ENCODE data around the gene S100A3.
"Not testable (repeated sequence)": the region's sequence is repeated elsewhere in the genome, so short reads cannot be mapped to it uniquely, and the experiment has no call there.

The S100A3 gene

GRCh38 chr1:153577138-153577537 is 28.1 kb upstream of the S100A3 start:
- TF ChIP-seq CTCF (IDR thresholded peaks at IDR 0.05; ENCODE audit: low read length) (no peak), EZH2 (IDR thresholded peaks at IDR 0.05; ENCODE audit: borderline replicate concordance, low read length) (no peak)
- H3K9me3 ChIP-seq (ENCODE audit: low read length), result no peaks in the 10 kb centered on the region
- no peaks in the 10 kb centered on the region for H3K27me3 ChIP-seq (ENCODE audit: insufficient read depth, low read length)
- H4K20me1 ChIP-seq (ENCODE audit: insufficient read depth, low read length), result no peaks in the 10 kb centered on the region
- no peak overlapping the region for H3K9ac ChIP-seq (ENCODE audit: low read length)
- no peaks in the 10 kb centered on the region for H3K36me3 ChIP-seq (ENCODE audit: insufficient read depth, low read length)
- H3K4me2 ChIP-seq (ENCODE audit: low read length), result no peak overlapping the region
- H3F3A ChIP-seq (ENCODE audit: insufficient read depth, low read length), result no peaks in the 10 kb centered on the region
- H2AFZ ChIP-seq (ENCODE audit: low read length), result no peak overlapping the region
- H3K27ac ChIP-seq (ENCODE audit: low read depth, low read length, poor library complexity, severe bottlenecking), result no peak overlapping the region
- H3K79me2 ChIP-seq (ENCODE audit: insufficient read depth, low read length), result no peaks in the 10 kb centered on the region
- H3K4me1 ChIP-seq (ENCODE audit: insufficient read depth, low read length, severe bottlenecking), result no peaks in the 10 kb centered on the region
- H3K4me3 ChIP-seq (ENCODE audit: low read depth, low read length, poor library complexity, severe bottlenecking), result no peak overlapping the region
- no peaks in the 10 kb centered on the region; the same call in 1 of the 2 replicates for H3K9me2 ChIP-seq (ENCODE audit: low read depth, low read length)

GRCh38 chr1:153575497-153575896 is 26.4 kb upstream of the S100A3 start:
- H3K27ac ChIP-seq (ENCODE audit: low read depth, low read length, poor library complexity, severe bottlenecking); H3K4me1 ChIP-seq (ENCODE audit: insufficient read depth, low read length, severe bottlenecking): not testable (repeated sequence)

GRCh38 chr1:153575081-153575491 is 26.0 kb upstream of the S100A3 start:
- not testable (repeated sequence) for H3F3A ChIP-seq (ENCODE audit: insufficient read depth, low read length); H3K27ac ChIP-seq (ENCODE audit: low read depth, low read length, poor library complexity, severe bottlenecking); H3K79me2 ChIP-seq (ENCODE audit: insufficient read depth, low read length); H2AFZ ChIP-seq (ENCODE audit: low read length); H3K36me3 ChIP-seq (ENCODE audit: insufficient read depth, low read length); H3K9ac ChIP-seq (ENCODE audit: low read length); H3K4me3 ChIP-seq (ENCODE audit: low read depth, low read length, poor library complexity, severe bottlenecking); H3K9me3 ChIP-seq (ENCODE audit: low read length); H3K9me2 ChIP-seq (ENCODE audit: low read depth, low read length); H3K27me3 ChIP-seq (ENCODE audit: insufficient read depth, low read length); H3K4me1 ChIP-seq (ENCODE audit: insufficient read depth, low read length, severe bottlenecking); H3K4me2 ChIP-seq (ENCODE audit: low read length); H4K20me1 ChIP-seq (ENCODE audit: insufficient read depth, low read length)

More at GRCh38 chr1:153575497-153575896, 26.4 kb upstream of the S100A3 start:
- not testable (repeated sequence) for H3F3A ChIP-seq (ENCODE audit: insufficient read depth, low read length); H3K9me3 ChIP-seq (ENCODE audit: low read length); H3K4me3 ChIP-seq (ENCODE audit: low read depth, low read length, poor library complexity, severe bottlenecking); H3K4me2 ChIP-seq (ENCODE audit: low read length); H2AFZ ChIP-seq (ENCODE audit: low read length); H4K20me1 ChIP-seq (ENCODE audit: insufficient read depth, low read length); H3K9me2 ChIP-seq (ENCODE audit: low read depth, low read length); H3K79me2 ChIP-seq (ENCODE audit: insufficient read depth, low read length); H3K36me3 ChIP-seq (ENCODE audit: insufficient read depth, low read length); H3K9ac ChIP-seq (ENCODE audit: low read length); H3K27me3 ChIP-seq (ENCODE audit: insufficient read depth, low read length)

DNA sequence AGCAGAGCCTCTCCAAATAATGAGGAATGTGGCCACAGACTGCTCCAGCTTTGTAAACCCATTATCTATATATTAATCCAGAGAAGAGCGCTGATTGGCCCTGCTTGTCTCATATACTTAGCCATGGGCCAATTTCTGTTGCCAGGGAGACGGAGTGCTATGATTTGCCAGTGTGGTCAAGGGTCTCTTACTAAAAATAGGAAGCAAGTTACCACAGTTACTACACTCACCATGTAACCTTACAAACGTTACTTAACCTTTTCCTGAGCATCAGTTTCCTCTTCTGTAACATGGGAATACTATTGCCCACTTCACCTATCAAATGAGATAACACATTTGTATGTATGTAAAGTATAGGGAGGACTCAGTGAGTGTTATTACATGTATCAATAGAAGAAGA is 24.3 kb upstream of the S100A3 start:
- no peak overlapping the region for H3K4me3 ChIP-seq (ENCODE audit: low read depth, low read length, poor library complexity, severe bottlenecking)

More for the DNA sequence above, 24.3 kb upstream of the S100A3 start:
- Histone ChIP-seq H3F3A (ENCODE audit: insufficient read depth, low read length) (no peaks in the 10 kb centered on the region), H3K4me2 (ENCODE audit: low read length) (no peak overlapping the region), H2AFZ (ENCODE audit: low read length) (no peak overlapping the region), H4K20me1 (ENCODE audit: insufficient read depth, low read length) (no peaks in the 10 kb centered on the region), H3K27me3 (ENCODE audit: insufficient read depth, low read length) (no peaks in the 10 kb centered on the region), H3K9me2 (ENCODE audit: low read depth, low read length) (no peaks in the 10 kb centered on the region), H3K9ac (ENCODE audit: low read length) (no peak overlapping the region), H3K79me2 (ENCODE audit: insufficient read depth, low read length) (no peaks in the 10 kb centered on the region), H3K9me3 (ENCODE audit: low read length) (no peaks in the 10 kb centered on the region), H3K36me3 (ENCODE audit: insufficient read depth, low read length) (no peaks in the 10 kb centered on the region), H3K4me1 (ENCODE audit: insufficient read depth, low read length, severe bottlenecking) (no peaks in the 10 kb centered on the region), H3K27ac (ENCODE audit: low read depth, low read length, poor library complexity, severe bottlenecking) (no peak overlapping the region)
- TF ChIP-seq EZH2 (IDR thresholded peaks at IDR 0.05; ENCODE audit: borderline replicate concordance, low read length) (no peak), CTCF (IDR thresholded peaks at IDR 0.05; ENCODE audit: low read length) (no peak)
